PC-9 (cell line): ENCODE measurements around the gene TOR3A. TPM values are rescaled to one million over a fixed set of nuclear protein-coding genes. Genes with fewer than 3 reads are reported as not detected.
A peak's percentile ranks its signal among the peaks of the same experiment; 100 is the strongest.
"Not testable (repeated sequence)": the region's sequence is repeated elsewhere in the genome, so short reads cannot be mapped to it uniquely, and the experiment has no call there.

ENCODE experiments used
- BruUV-seq: library from RNA; stranded (reverse); fragments of 400-500 nt; replicated peaks from 2 replicates; lab custom pipeline; 2021; lab: Mats Ljungman, UMichigan
- CTCF ChIA-PET: fragments of 300-600 bp; sonication (Branson Sonifier 250); formaldehyde crosslinking; loops from one replicate; lab custom pipeline; 2022; ENCODE audit warnings: antibody characterized with exemption; lab: Charles Lee
- POLR2A ChIA-PET: fragments of 300-600 bp; sonication (Branson Sonifier 250); formaldehyde crosslinking; loops from one replicate; lab custom pipeline; 2022; ENCODE audit warnings: antibody characterized with exemption; ENCODE audit not compliant: unreplicated experiment; lab: Charles Lee
- DNase-seq, 2 experiments: peaks; one replicate each; pipeline versions ENCODE4 v3.0.0 to v3.0.0-alpha.2; 2015 to 2022; ENCODE audit warnings: mixed read lengths in 1 of 2
- H2AFZ ChIP-seq: fragments of 200-600 bp; sonication (generic); 2 replicates; pipeline ENCODE4 v1.8.1; 2017; ENCODE audit warnings: antibody characterized with exemption
- H3F3A ChIP-seq: fragments of 200-600 bp; sonication (generic); 2 replicates; pipeline ENCODE4 v1.8.1; 2017; ENCODE audit warnings: antibody characterized with exemption, mild to moderate bottlenecking, low read depth; ENCODE audit not compliant: insufficient read depth
- H3K27ac ChIP-seq: fragments of 200-600 bp; sonication (generic); 2 replicates; pipeline ENCODE4 v1.6.1; 2016; ENCODE audit warnings: mixed run types
- H3K27me3 ChIP-seq: fragments of 200-600 bp; sonication (generic); 2 replicates; pipeline ENCODE4 v1.6.1; 2016; ENCODE audit warnings: low read depth, mixed run types; ENCODE audit not compliant: insufficient read depth
- H3K36me3 ChIP-seq: fragments of 200-600 bp; sonication (generic); 2 replicates; pipeline ENCODE4 v1.6.1; 2016; ENCODE audit warnings: low read depth, mixed run types
- H3K4me1 ChIP-seq: fragments of 200-600 bp; sonication (generic); replicated peaks from 2 replicates; pipeline ENCODE4 v1.6.1; 2016; ENCODE audit warnings: mixed run types; ENCODE audit not compliant: insufficient read depth
- H3K4me2 ChIP-seq: fragments of 200-600 bp; sonication (generic); 2 replicates; pipeline ENCODE4 v1.6.1; 2017; ENCODE audit warnings: mixed run types
- H3K4me3 ChIP-seq: fragments of 200-600 bp; sonication (generic); 2 replicates; pipeline ENCODE4 v1.6.1; 2016; ENCODE audit warnings: mixed run types
- H3K79me2 ChIP-seq: fragments of 200-600 bp; sonication (generic); 2 replicates; pipeline ENCODE4 v1.6.1; 2017; ENCODE audit warnings: low read depth, mixed run types
- H3K9me2 ChIP-seq: fragments of 200-600 bp; sonication (generic); 2 replicates; pipeline ENCODE4 v1.8.1; 2017; ENCODE audit warnings: mild to moderate bottlenecking; ENCODE audit not compliant: insufficient read depth
- H3K9me3 ChIP-seq: fragments of 200-600 bp; sonication (generic); 2 replicates; pipeline ENCODE4 v1.8.1; 2016; ENCODE audit warnings: low read depth; ENCODE audit not compliant: insufficient read depth
- H4K20me1 ChIP-seq: fragments of 200-600 bp; sonication (generic); 2 replicates; pipeline ENCODE4 v1.8.1; 2017; ENCODE audit not compliant: insufficient read depth
- CTCF ChIP-seq: fragments of 200-600 bp; sonication (generic); conservative IDR thresholded peaks from 2 replicates; pipeline ENCODE4 v1.6.1; 2017; ENCODE audit warnings: mixed run types, antibody characterized with exemption, mild to moderate bottlenecking, moderate library complexity
- EZH2 ChIP-seq: fragments of 200-600 bp; sonication (generic); IDR thresholded peaks from 2 replicates; pipeline ENCODE4 v1.8.0; 2017; ENCODE audit warnings: antibody characterized with exemption, low read depth
- intact Hi-C: fragments of 100-400 bp; cut with micrococcal nuclease; formaldehyde crosslinking; loops from one replicate; pipeline ENCODE4 v1.10.0; 2022; ENCODE audit not compliant: unreplicated experiment
- total RNA-seq: library from RNA; stranded (reverse); gene quantifications from 2 replicates; pipeline ENCODE4 v1.2.3, GENCODE V29; 2021

The TOR3A gene
- total RNA-seq, 1 experiment from 2014 or later: 31.6 TPM

GRCh38 chr1:179135707-179136106 is 53.8 kb downstream of the TOR3A start:
- peaks cover 59% of the 10 kb centered on the region for H3K79me2 ChIP-seq
- POLR2A ChIA-PET, H3K4me2 ChIP-seq, H4K20me1 ChIP-seq, H2AFZ ChIP-seq, H3K27me3 ChIP-seq, H3K9me2 ChIP-seq, H3F3A ChIP-seq, DNase-seq, BruUV-seq, CTCF ChIA-PET, H3K36me3 ChIP-seq, H3K27ac ChIP-seq, H3K9me3 ChIP-seq, H3K4me3 ChIP-seq, intact Hi-C loops: not testable (repeated sequence)
- H3K4me1 ChIP-seq: peaks cover 17% of the 10 kb centered on the region

- Histone ChIP-seq H3K36me3 (no peaks in the 10 kb centered on the region; the same call in 1 of the 2 replicates), H3K4me1 (peaks cover 35% of the 10 kb centered on the region), H3K4me3 (no peak overlapping the region), H3K9me2 (no peaks in the 10 kb centered on the region), H4K20me1 (no peaks in the 10 kb centered on the region), H3K9me3 (no peaks in the 10 kb centered on the region), H3K79me2 (peaks cover 68% of the 10 kb centered on the region), H3F3A (peaks cover 13% of the 10 kb centered on the region), H3K27ac (peak overlapping the region; percentile 7), H2AFZ (no peak overlapping the region), H3K4me2 (peak overlapping the region; percentile 52), H3K27me3 (no peaks in the 10 kb centered on the region)
- TF ChIP-seq CTCF (no peak), EZH2 (no peak)
- DNase-seq: no peak
- ChIA-PET CTCF (no interaction called here), POLR2A (interaction anchor here (1.1 kb wide), 1 partner anchor 157 kb away, joined by 4 read pairs; no protein-coding TSS in a partner anchor)
- no TSS peak for BruUV-seq
- intact Hi-C loops: no loop called here
Observed at GRCh38 chr1:179137617-179138255, 55.9 kb downstream of the TOR3A start.

- H3K4me2 ChIP-seq, H3K27me3 ChIP-seq, H3K9me3 ChIP-seq, H3K9me2 ChIP-seq, H4K20me1 ChIP-seq, H3K4me3 ChIP-seq, intact Hi-C loops, DNase-seq, H3K36me3 ChIP-seq, BruUV-seq, H3K27ac ChIP-seq, H2AFZ ChIP-seq: not testable (repeated sequence)
- ChIA-PET POLR2A (interaction anchor here (1.1 kb wide), 1 partner anchor 156 kb away, joined by 4 read pairs; no protein-coding TSS in a partner anchor), CTCF (interaction anchor here (0.6 kb wide), 1 partner anchor 83 kb away, joined by 3 read pairs; no protein-coding TSS in a partner anchor)
- peaks cover 44% of the 10 kb centered on the region for H3K4me1 ChIP-seq
- H3F3A ChIP-seq: peaks cover 23% of the 10 kb centered on the region
- H3K79me2 ChIP-seq: peaks cover 62% of the 10 kb centered on the region
Observed at GRCh38 chr1:179138755-179139154, 56.9 kb downstream of the TOR3A start.

GRCh38 chr1:179141592-179142251 is 59.9 kb downstream of the TOR3A start:
- peaks cover 38% of the 10 kb centered on the region for H3F3A ChIP-seq
- CTCF ChIA-PET: no interaction called here
- H2AFZ ChIP-seq: no peak overlapping the region
- TF ChIP-seq EZH2: no peak
- no peak for TF ChIP-seq CTCF
- intact Hi-C loops: loop anchor here (2.0 kb wide), 1 partner anchor 13 kb away; no protein-coding TSS in a partner anchor
- H3K9me3 ChIP-seq: no peaks in the 10 kb centered on the region
- no peak for DNase-seq
- POLR2A ChIA-PET: interaction anchor here (0.6 to 0.7 kb wide), 2 partner anchors 65 to 114 kb away, joined by 3 read pairs; no protein-coding TSS in a partner anchor
- no peaks in the 10 kb centered on the region; the same call in 1 of the 2 replicates for H3K36me3 ChIP-seq
- peaks cover 79% of the 10 kb centered on the region for H3K79me2 ChIP-seq
- peak overlapping the region; percentile 85 for H3K4me2 ChIP-seq
- peak overlapping the region; percentile 94 for H3K27ac ChIP-seq
- H3K9me2 ChIP-seq: no peaks in the 10 kb centered on the region
- H3K4me3 ChIP-seq: peak overlapping the region; percentile 55
- peaks cover 61% of the 10 kb centered on the region for H3K4me1 ChIP-seq
- no TSS peak for BruUV-seq
- no peaks in the 10 kb centered on the region for H4K20me1 ChIP-seq
- no peaks in the 10 kb centered on the region for H3K27me3 ChIP-seq
